Measurements from ENCODE around the gene UBQLN4.
"Not testable (repeated sequence)": the region's sequence is repeated elsewhere in the genome, so short reads cannot be mapped to it uniquely, and the experiment has no call there.

Gene UBQLN4

GRCh38 chr1:156034991-156035390, 18.6 kb downstream of the UBQLN4 start:
- not testable (repeated sequence) for DNase-seq; H2BK15ac ChIP-seq (ENCODE audit: low read depth, poor library complexity, severe bottlenecking); H3K4me3 ChIP-seq (ENCODE audit: insufficient read depth in 1 of 2, low read depth in 1 of 2, low read length in 2 of 2); H3K27me3 ChIP-seq (ENCODE audit: control insufficient read depth in 1 of 2, insufficient read depth in 1 of 2, low read length in 2 of 2); H2BK12ac ChIP-seq (ENCODE audit: low read length in 2 of 2); H3K9ac ChIP-seq (ENCODE audit: low read length); H4K91ac ChIP-seq (ENCODE audit: low read length); H3K27ac ChIP-seq (ENCODE audit: low read length, poor library complexity, severe bottlenecking); H3K9me3 ChIP-seq (ENCODE audit: control insufficient read depth, low read length); H3K4me2 ChIP-seq (ENCODE audit: low read length, poor library complexity, severe bottlenecking); H3K23ac ChIP-seq (ENCODE audit: low read length in 2 of 2); H3K4me1 ChIP-seq (ENCODE audit: control insufficient read depth, insufficient read depth, low read depth, low read length); H3K4ac ChIP-seq (ENCODE audit: low read depth in 1 of 2, low read length in 2 of 2); H2BK5ac ChIP-seq (ENCODE audit: low read depth, low read length, poor library complexity, severe bottlenecking); H2AK5ac ChIP-seq (ENCODE audit: low read length, severe bottlenecking); H3K18ac ChIP-seq (ENCODE audit: low read depth in 1 of 2, low read length in 2 of 2); H2BK120ac ChIP-seq (ENCODE audit: low read depth, low read length); H3K14ac ChIP-seq (ENCODE audit: low read length in 2 of 2); H2AFZ ChIP-seq (ENCODE audit: low read depth, low read length); H4K8ac ChIP-seq (ENCODE audit: low read length); H3K79me1 ChIP-seq (replicated peaks; ENCODE audit: low read length, poor library complexity, severe bottlenecking)
- H3K36me3 ChIP-seq (ENCODE audit: control insufficient read depth in 1 of 2, insufficient read depth in 2 of 2, low read depth in 1 of 2, low read length in 2 of 2), result peaks cover 21 to 31% of the 10 kb centered on the region in 2 experiments
- 98% methylated on average over 2 of the region's 4 CpGs for WGBS

GRCh38 chr1:156033011-156033410, 20.6 kb downstream of the UBQLN4 start:
- Histone ChIP-seq H3K4me1 (ENCODE audit: control insufficient read depth, insufficient read depth, low read depth, low read length) (no peaks in the 10 kb centered on the region), H3K27ac (ENCODE audit: low read length, poor library complexity, severe bottlenecking) (no peak overlapping the region), H2BK5ac (ENCODE audit: low read depth, low read length, poor library complexity, severe bottlenecking) (no peak overlapping the region), H3K4ac (ENCODE audit: low read depth in 1 of 2, low read length in 2 of 2) (no peak overlapping the region), H3K36me3 (ENCODE audit: control insufficient read depth in 1 of 2, insufficient read depth in 2 of 2, low read depth in 1 of 2, low read length in 2 of 2) (peaks cover 16 to 18% of the 10 kb centered on the region in 2 experiments), H2BK120ac (ENCODE audit: low read depth, low read length) (no peak overlapping the region), H3K9ac (ENCODE audit: low read length) (peak overlapping the region; percentile 9), H3K4me3 (ENCODE audit: insufficient read depth in 1 of 2, low read depth in 1 of 2, low read length in 2 of 2) (no peak overlapping the region), H3K27me3 (ENCODE audit: control insufficient read depth in 1 of 2, insufficient read depth in 1 of 2, low read length in 2 of 2) (no peaks in the 10 kb centered on the region), H3K9me3 (ENCODE audit: control insufficient read depth, low read length) (no peaks in the 10 kb centered on the region), H2AFZ (ENCODE audit: low read depth, low read length) (no peak overlapping the region), H3K23ac (ENCODE audit: low read length in 2 of 2) (no peak overlapping the region), H2AK5ac (ENCODE audit: low read length, severe bottlenecking) (no peak overlapping the region), H4K91ac (ENCODE audit: low read length) (no peak overlapping the region), H3K79me1 (replicated peaks; ENCODE audit: low read length, poor library complexity, severe bottlenecking) (no peaks in the 10 kb centered on the region), H3K18ac (ENCODE audit: low read depth in 1 of 2, low read length in 2 of 2) (no peak overlapping the region), H3K14ac (ENCODE audit: low read length in 2 of 2) (no peak overlapping the region), H2BK15ac (ENCODE audit: low read depth, poor library complexity, severe bottlenecking) (no peak overlapping the region), H3K4me2 (ENCODE audit: low read length, poor library complexity, severe bottlenecking) (no peak overlapping the region), H4K8ac (ENCODE audit: low read length) (no peak overlapping the region), H2BK12ac (ENCODE audit: low read length in 2 of 2) (no peak overlapping the region)
- DNase-seq, result no peak
- WGBS, result 94% methylated on average over 6 of the region's 6 CpGs

- Histone ChIP-seq H3K14ac (ENCODE audit: low read length in 2 of 2) (no peak overlapping the region), H3K23ac (ENCODE audit: low read length in 2 of 2) (no peak overlapping the region), H2AK5ac (ENCODE audit: low read length, severe bottlenecking) (no peak overlapping the region), H3K18ac (ENCODE audit: low read depth in 1 of 2, low read length in 2 of 2) (no peak overlapping the region), H4K8ac (ENCODE audit: low read length) (no peak overlapping the region), H2BK120ac (ENCODE audit: low read depth, low read length) (no peak overlapping the region), H3K4me3 (ENCODE audit: insufficient read depth in 1 of 2, low read depth in 1 of 2, low read length in 2 of 2) (no peak overlapping the region), H4K91ac (ENCODE audit: low read length) (no peak overlapping the region), H2BK12ac (ENCODE audit: low read length in 2 of 2) (no peak overlapping the region), H3K27ac (ENCODE audit: low read length, poor library complexity, severe bottlenecking) (no peak overlapping the region), H3K27me3 (ENCODE audit: control insufficient read depth in 1 of 2, insufficient read depth in 1 of 2, low read length in 2 of 2) (peaks cover 0 to 4% of the 10 kb centered on the region in 2 experiments), H3K79me1 (replicated peaks; ENCODE audit: low read length, poor library complexity, severe bottlenecking) (no peaks in the 10 kb centered on the region), H3K4me2 (ENCODE audit: low read length, poor library complexity, severe bottlenecking) (no peak overlapping the region), H3K4me1 (ENCODE audit: control insufficient read depth, insufficient read depth, low read depth, low read length) (peaks cover 3% of the 10 kb centered on the region), H3K36me3 (ENCODE audit: control insufficient read depth in 1 of 2, insufficient read depth in 2 of 2, low read depth in 1 of 2, low read length in 2 of 2) (no peaks in the 10 kb centered on the region), H3K4ac (ENCODE audit: low read depth in 1 of 2, low read length in 2 of 2) (no peak overlapping the region), H2BK15ac (ENCODE audit: low read depth, poor library complexity, severe bottlenecking) (no peak overlapping the region), H2BK5ac (ENCODE audit: low read depth, low read length, poor library complexity, severe bottlenecking) (no peak overlapping the region), H2AFZ (ENCODE audit: low read depth, low read length) (no peak overlapping the region), H3K9ac (ENCODE audit: low read length) (no peak overlapping the region), H3K9me3 (ENCODE audit: control insufficient read depth, low read length) (no peaks in the 10 kb centered on the region)
- DNase-seq, result no peak
- 93% methylated on average over 3 of the region's 4 CpGs for WGBS
Measured at GRCh38 chr1:156026588-156026987, 27.0 kb downstream of the UBQLN4 start.

GRCh38 chr1:156025876-156026275, 27.7 kb downstream of the UBQLN4 start:
- no peak overlapping the region for H3K4ac ChIP-seq (ENCODE audit: low read depth in 1 of 2, low read length in 2 of 2)
- H3K27me3 ChIP-seq (ENCODE audit: control insufficient read depth in 1 of 2, insufficient read depth in 1 of 2, low read length in 2 of 2), result peaks cover 0 to 4% of the 10 kb centered on the region in 2 experiments
- no peak overlapping the region for H2BK15ac ChIP-seq (ENCODE audit: low read depth, poor library complexity, severe bottlenecking)
- H2AK5ac ChIP-seq (ENCODE audit: low read length, severe bottlenecking), result no peak overlapping the region
- no peak overlapping the region for H3K14ac ChIP-seq (ENCODE audit: low read length in 2 of 2)
- no peak overlapping the region for H3K4me3 ChIP-seq (ENCODE audit: insufficient read depth in 1 of 2, low read depth in 1 of 2, low read length in 2 of 2)
- no peak overlapping the region for H2BK120ac ChIP-seq (ENCODE audit: low read depth, low read length)
- H4K91ac ChIP-seq (ENCODE audit: low read length), result no peak overlapping the region
- H3K9ac ChIP-seq (ENCODE audit: low read length), result no peak overlapping the region
- no peaks in the 10 kb centered on the region for H3K36me3 ChIP-seq (ENCODE audit: control insufficient read depth in 1 of 2, insufficient read depth in 2 of 2, low read depth in 1 of 2, low read length in 2 of 2)
- no peak overlapping the region for H2BK12ac ChIP-seq (ENCODE audit: low read length in 2 of 2)
- H3K23ac ChIP-seq (ENCODE audit: low read length in 2 of 2), result no peak overlapping the region
- H3K4me2 ChIP-seq (ENCODE audit: low read length, poor library complexity, severe bottlenecking), result no peak overlapping the region
- no peaks in the 10 kb centered on the region for H3K9me3 ChIP-seq (ENCODE audit: control insufficient read depth, low read length)
- H2BK5ac ChIP-seq (ENCODE audit: low read depth, low read length, poor library complexity, severe bottlenecking), result no peak overlapping the region
- H3K4me1 ChIP-seq (ENCODE audit: control insufficient read depth, insufficient read depth, low read depth, low read length), result peaks cover 3% of the 10 kb centered on the region
- peak; percentile 70 for DNase-seq
- H3K79me1 ChIP-seq (replicated peaks; ENCODE audit: low read length, poor library complexity, severe bottlenecking), result no peaks in the 10 kb centered on the region
- H4K8ac ChIP-seq (ENCODE audit: low read length), result no peak overlapping the region
- H3K27ac ChIP-seq (ENCODE audit: low read length, poor library complexity, severe bottlenecking), result no peak overlapping the region
- H3K18ac ChIP-seq (ENCODE audit: low read depth in 1 of 2, low read length in 2 of 2), result no peak overlapping the region
- H2AFZ ChIP-seq (ENCODE audit: low read depth, low read length), result no peak overlapping the region
- 19% methylated on average over 9 of the region's 9 CpGs for WGBS

All from mesenchymal stem cell (in vitro differentiated cells and primary cell).